GM21367 (cell line): ENCODE data around the gene MIGA2.

Experiments
- ATAC-seq: cut with Tn5 transposase; IDR thresholded peaks from one replicate; pipeline ENCODE4 v1.9.1; 2021; ENCODE audit not compliant: unreplicated experiment

MIGA2 gene

DNA sequence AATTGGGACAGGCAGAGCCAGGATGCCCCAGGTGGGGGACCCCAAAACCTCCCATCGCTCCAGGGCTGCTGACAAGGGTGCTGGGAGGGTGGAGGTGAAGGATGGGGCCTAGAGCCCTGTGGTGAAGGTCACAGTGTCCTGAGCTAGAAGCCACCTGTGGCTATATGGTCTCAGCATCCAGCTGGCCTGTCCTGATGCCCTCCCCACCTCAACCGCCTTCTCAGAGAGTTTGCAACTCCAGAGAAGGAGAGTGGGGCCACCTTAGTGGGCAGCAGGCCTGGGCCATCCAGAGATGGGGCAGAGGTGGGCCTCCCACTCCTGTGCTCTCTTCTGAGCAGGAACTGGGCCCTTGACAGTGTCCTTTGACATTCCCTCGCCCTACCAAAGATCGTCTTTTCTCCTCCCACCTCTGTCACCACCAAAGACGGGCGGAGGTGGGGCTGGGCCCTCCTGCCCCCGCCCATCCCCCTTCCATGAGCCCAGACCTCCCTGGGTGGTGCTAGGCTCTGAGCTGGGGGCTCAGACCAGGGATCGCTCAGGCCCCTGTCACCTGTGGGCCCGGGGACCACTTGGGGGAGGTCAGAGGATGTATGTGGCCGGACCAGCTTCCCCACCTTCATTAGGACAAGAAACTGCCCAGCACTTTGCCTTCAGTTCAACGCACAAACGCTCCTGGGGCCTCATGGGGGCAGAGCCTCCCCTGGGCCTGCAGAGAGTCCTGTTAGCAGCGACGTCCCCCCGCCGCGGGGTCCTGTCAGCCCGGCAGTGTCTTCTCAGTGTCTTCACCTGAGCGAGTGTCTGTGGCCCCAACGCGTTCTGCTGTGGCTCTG is 34.5 kb downstream of the MIGA2 start:
- ATAC-seq, result no peak

DNA sequence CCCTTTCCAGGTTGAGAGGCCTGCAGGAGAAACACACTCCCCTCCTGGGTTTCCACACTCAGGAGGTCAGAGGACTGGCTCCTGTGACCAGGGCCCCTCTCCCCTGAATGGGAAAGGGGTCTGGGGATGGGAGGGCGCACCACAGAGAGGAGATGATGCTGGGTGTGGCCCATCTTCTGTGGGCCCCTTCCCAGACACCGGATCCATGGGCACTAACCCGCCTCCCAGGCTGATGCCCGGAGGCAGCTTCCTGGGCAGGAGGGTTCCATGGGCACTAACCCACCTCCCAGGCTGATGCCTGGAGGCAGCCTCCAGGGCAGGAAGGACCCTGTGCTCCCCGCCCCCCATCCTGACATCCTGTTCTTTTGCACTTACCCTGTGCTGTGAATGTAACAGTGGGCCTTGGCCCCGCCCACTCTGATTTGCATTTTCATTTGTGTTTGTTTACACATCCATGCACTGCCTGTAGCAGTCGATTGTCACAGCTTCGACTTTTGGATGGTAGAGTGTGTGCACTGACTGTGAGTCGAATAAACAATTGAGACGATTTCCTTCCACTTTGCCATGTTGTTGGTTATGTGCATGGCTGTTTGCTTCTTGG is 35.2 kb downstream of the MIGA2 start:
- ATAC-seq, result no peak

- ATAC-seq, result no peak
Measured at GRCh38 chr9:129072171-129072570, 35.7 kb downstream of the MIGA2 start.

GRCh38 chr9:129073404-129073803 is 37.0 kb downstream of the MIGA2 start:
- ATAC-seq, result no peak

DNA sequence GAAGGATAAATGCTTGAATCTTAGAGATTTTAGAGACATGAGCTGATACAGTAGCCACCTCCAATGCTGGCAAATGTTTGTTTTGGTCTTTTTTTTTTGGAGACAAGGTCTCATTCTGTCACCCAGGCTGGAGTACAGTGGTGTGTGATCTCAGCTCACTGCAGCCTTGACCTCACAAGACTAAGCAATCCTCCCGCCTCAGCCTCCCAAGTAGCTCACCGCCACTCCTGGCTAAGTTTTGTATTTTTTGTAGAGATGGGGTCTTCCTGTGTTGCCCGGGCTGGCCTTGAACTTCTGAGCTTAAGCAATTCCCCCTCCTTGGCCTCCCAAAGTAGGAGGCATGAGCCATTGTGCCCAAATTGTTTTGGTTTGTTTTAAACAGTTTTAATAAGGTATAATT is 37.7 kb downstream of the MIGA2 start:
- ATAC-seq, result no peak

- ATAC-seq, result no peak
Measured at GRCh38 chr9:129075996-129076639, 39.7 kb downstream of the MIGA2 start.

GRCh38 chr9:129076640-129077037 is 40.2 kb downstream of the MIGA2 start:
- no peak for ATAC-seq

- no peak for ATAC-seq
Measured at GRCh38 chr9:129077236-129077635, 40.8 kb downstream of the MIGA2 start.

DNA sequence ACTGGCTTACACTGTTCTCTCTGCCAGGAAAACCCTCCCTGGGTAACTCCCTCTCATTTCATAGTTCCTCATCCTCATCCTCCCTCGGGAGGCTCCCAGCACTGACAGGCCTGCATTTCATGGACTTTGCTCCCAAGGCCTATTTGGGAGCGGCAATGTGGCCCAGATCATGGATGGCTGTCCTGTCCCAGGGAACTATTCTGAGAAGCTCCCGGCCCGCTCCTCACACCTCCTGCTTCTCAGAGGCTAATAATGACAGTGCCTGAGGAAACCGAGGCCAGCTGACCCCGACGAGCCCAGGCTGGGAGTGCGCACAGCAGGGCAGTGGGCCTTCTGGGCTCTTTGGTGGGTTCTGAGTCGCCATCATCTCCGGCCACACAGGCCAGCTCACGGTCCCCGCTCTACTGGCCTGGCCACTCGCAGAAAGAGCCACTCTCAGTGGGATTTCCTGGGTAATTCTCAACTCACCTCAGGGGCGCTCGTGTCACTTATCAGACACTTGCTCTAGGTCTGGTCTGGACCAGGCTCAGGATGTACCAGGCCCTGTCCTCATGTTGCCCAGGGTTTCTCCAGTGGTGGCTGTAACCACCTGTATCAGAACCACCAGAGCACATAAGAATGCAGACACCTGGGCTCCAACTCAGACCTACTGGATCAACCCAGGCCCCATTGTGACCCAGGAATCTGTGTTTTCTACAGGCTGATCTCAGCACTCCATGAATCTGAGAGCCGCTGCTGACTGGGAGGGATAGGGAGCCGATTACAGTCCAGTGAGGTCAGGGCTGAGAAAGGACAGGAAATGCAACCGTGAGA is 42.5 kb downstream of the MIGA2 start:
- ATAC-seq, result no peak

DNA sequence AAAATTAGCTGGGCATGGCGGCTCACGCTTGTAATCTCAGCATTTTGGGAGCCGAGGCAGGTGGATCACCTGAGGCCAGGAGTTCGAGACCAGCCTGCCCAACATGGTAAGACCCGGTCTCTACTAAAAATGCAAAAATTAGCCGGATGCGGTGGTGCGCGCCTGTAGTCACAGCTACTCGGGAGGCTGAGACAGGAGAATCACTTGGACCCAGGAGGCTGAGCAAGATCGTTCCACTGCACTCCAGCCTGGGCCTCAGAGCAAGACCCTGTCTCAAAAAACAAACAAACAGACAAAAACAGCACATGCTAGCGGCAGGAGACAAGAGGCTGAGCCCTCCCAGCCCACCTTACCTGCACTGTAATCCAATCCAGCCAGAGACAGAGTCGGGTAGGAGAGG is 43.4 kb downstream of the MIGA2 start:
- no peak for ATAC-seq

DNA sequence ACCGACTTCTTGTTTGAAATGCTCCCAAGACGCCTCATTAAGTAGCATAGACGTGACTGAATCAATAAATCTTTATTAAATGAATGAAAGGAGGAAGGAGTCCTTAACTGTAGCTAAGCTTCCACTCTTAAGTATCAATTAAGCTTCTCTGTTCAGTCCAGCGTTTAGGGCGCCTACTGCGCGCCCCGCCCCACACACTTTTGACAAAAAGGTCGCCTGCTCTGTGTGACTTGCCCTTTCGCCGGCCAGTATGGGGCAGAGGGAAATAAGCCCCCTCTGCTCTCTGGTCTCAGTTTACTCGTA is 43.8 kb downstream of the MIGA2 start:
- ATAC-seq, result no peak

GRCh38 chr9:129080601-129081387 is 44.4 kb downstream of the MIGA2 start, which contains the start of gene DOLPP1:
TSS of gene DOLPP1 (plus strand) at chr9:129081111. CDS start at chr9:129081132, 21 bp downstream.
- ATAC-seq, result peak; percentile 85

DNA sequence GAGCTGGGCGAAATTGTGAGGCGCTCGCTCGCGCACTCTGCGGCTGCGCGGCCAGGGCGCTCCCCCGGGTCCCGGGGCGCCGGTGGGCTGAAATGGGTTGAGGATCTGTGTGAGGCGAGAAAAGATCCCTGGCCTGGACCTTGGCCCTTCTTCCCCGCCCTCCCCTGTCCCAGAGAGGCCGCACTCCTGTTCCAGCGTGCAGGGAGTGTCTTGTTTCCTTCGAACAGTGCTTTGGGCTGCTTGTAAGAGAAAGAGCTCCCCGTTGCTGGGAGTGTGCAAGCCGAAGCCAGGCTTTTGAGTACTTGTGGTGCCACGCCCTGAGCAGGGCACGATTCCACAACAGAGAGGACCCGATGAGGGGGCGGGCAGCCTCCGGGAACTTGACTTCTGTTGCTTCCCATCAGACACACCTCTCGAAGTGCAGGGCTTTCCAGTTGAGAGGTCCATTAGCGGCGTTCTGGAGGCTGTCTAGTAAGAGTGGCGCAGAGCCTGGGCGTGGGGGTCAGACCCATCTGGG is 45.0 kb downstream of the MIGA2 start:
- ATAC-seq, result no peak

DNA sequence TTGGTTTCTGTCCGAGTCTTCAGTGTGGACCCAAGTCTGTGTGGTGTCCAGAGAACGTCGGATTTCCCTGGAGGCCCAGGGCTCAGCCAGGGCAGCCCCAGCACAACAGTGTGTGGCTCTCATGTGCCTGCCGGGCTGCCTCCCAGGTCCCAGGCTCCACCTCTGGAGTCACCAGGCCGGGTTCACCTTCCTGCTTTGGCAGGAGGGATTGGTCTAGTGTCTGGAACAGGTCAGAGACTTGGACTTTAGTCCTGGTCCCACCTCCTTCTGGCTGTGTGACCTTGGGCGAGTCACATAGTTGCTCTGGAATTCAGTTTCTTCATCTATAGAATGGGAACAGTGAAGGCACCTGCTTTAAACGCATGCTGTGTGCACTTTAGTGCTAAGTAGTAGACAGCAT is 47.7 kb downstream of the MIGA2 start:
- ATAC-seq, result no peak

GRCh38 chr9:129089246-129089645 is 52.8 kb downstream of the MIGA2 start:
- ATAC-seq, result no peak

- no peak for ATAC-seq
Measured at GRCh38 chr9:129093602-129094386, 57.4 kb downstream of the MIGA2 start.

DNA sequence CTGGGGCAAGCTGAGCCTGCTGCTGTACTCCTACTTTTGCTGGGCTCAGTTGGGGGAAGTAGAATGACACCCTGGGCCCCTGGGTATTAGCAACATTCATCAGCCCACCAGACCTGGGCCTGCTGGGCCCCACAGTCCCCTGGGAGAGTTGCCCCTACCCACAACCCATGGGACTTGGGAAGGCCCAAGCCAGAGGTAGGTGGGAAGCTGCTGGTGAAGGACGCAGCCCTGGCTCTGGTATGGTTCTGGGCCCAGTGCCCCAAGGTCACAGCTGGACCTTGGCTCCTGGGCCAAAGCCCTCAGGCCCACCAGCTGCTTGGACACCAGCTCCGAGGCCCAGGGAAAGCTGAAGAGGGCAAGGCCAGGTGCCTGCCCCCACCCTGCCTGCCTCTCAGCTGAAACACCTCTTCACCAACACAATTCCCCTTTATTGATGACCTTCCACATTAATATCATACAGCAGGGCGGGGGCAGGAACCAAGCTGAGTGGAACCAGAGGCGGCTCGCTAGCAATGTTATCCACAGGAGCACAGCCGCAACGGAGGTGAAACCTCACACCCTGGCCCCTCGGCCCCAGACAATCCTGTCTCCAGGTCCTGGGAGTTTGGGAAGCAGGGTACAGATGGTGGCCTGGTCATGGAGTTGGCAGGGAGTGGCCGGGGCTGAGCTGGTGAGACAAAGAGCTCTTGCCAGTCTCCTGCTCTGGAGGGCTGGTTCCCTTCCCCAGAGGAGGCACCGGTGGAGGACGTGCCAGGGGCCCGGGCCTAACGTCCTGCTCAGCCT is 58.2 kb downstream of the MIGA2 start:
- ATAC-seq, result no peak

DNA sequence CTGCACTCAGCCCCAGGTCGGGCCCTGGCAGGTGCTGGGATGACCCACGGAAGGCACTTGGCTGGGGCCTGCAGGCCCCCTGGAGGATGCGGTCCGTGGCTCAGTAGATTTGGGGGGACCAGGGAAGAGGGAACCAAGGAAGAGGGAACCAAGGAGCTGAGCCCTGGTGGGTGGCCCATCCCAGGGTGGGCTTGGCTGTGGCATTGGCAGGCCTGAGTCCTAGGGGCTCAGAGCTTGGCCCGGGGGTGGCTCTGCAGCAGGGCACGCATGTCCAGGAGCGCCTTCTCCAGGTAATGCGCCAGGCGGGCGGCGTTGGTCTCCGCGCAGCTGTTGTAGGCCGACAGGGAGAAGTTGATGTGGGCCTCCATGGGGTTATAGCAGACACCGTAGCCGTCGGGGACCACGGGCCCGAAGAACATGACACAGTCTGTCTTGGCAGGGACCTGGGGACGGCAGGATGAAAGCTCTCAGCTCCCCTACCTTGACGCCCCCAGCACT is 58.8 kb downstream of the MIGA2 start:
- no peak for ATAC-seq

- ATAC-seq, result no peak
Measured at GRCh38 chr9:129095908-129096307, 59.5 kb downstream of the MIGA2 start.
